ENCODE measurements around the gene EFHC1. TPM values are rescaled to one million over a fixed set of nuclear protein-coding genes. Genes with fewer than 3 reads are reported as not detected.

Gene EFHC1
- total and polyA plus RNA-seq, 2 of the 13 experiments (the other 11 are each of a cell fraction or from before 2014, with no cell fraction given) = 23.4 to 29.5 TPM

GRCh38 chr6:52533491-52533890 lies 113.3 kb downstream of the EFHC1 start:
- Histone ChIP-seq H2AFZ (ENCODE audit: low read length) (no peak overlapping the region), H3K79me2 (ENCODE audit: insufficient read depth, low read length) (peaks cover 45% of the 10 kb centered on the region), H3K4me2 (ENCODE audit: low read depth, low read length) (no peak overlapping the region), H3K9me3 (ENCODE audit: low read length) (no peaks in the 10 kb centered on the region), H3K4me3 (replicated peaks in 1 of 3; ENCODE audit: insufficient read depth in 1 of 3, low read depth in 2 of 3, low read length in 3 of 3) (no peak overlapping the region), H3K36me3 (replicated peaks in 1 of 2; ENCODE audit: control insufficient read depth in 1 of 2, insufficient read depth in 2 of 2, low read length in 2 of 2) (peaks cover 35 to 83% of the 10 kb centered on the region in 2 experiments), H3K4me1 (ENCODE audit: insufficient read depth, low read length) (peaks cover 23% of the 10 kb centered on the region), H3K27me3 (ENCODE audit: control insufficient read depth in 1 of 2, insufficient read depth in 2 of 2, low read length in 2 of 2) (no peaks in the 10 kb centered on the region), H3K9ac (ENCODE audit: insufficient read depth, low read depth, low read length) (no peak overlapping the region), H3K27ac (ENCODE audit: extremely low read length, insufficient read depth, low read length) (no peak overlapping the region), H4K20me1 (ENCODE audit: insufficient read depth, low read length) (no peaks in the 10 kb centered on the region)
- no peak for ATAC-seq
- FAIRE-seq = no peak
- POLR2A ChIA-PET = no interaction called here
- CTCF ChIA-PET (ENCODE audit: low intra/inter-chr PET ratio, low total read pairs) = no interaction called here
- DNase-seq (ENCODE audit: low spot score) = no peak
- WGBS (ENCODE audit: low lambda C conversion rate) = 100% methylated on average over 2 of the region's 2 CpGs
- BruUV-seq (replicated peaks) = no TSS peak
- in situ Hi-C loops (cut with HindIII; ENCODE audit: extremely low pct_ligation_motif_present, low pct_unique_long_range_greater_than_20kb) (no loop called here), intact Hi-C loops (cut with micrococcal nuclease; ENCODE audit: unreplicated experiment) (no loop called here)
- TF ChIP-seq NFYC (CRISPR knock-in tag; IDR thresholded peaks at IDR 0.05) (no peak), MBNL3 (CRISPR knock-in tag; conservative IDR thresholded peaks at IDR 0.05) (no peak), ZNF572 (CRISPR knock-in tag; IDR thresholded peaks at IDR 0.05) (no peak), ZFP90 (CRISPR knock-in tag; IDR thresholded peaks at IDR 0.05; ENCODE audit: borderline replicate concordance) (no peak), HNF1B (CRISPR knock-in tag; IDR thresholded peaks at IDR 0.05) (no peak), GATAD2A (CRISPR knock-in tag; IDR thresholded peaks at IDR 0.05) (no peak), GABPB1 (CRISPR knock-in tag; IDR thresholded peaks at IDR 0.05) (no peak), FOXJ3 (CRISPR knock-in tag; IDR thresholded peaks at IDR 0.05; ENCODE audit: borderline replicate concordance) (no peak)

GRCh38 chr6:52534363-52534762 lies 114.2 kb downstream of the EFHC1 start:
- DNase-seq (ENCODE audit: low spot score) = no peak
- no peak overlapping the region for H3K4me2 ChIP-seq (ENCODE audit: low read depth, low read length)
- in situ Hi-C loops (cut with HindIII; ENCODE audit: extremely low pct_ligation_motif_present, low pct_unique_long_range_greater_than_20kb) (no loop called here), intact Hi-C loops (cut with micrococcal nuclease; ENCODE audit: unreplicated experiment) (no loop called here)
- H2AFZ ChIP-seq (ENCODE audit: low read length) = no peak overlapping the region
- no peaks in the 10 kb centered on the region for H4K20me1 ChIP-seq (ENCODE audit: insufficient read depth, low read length)
- H3K4me1 ChIP-seq (ENCODE audit: insufficient read depth, low read length) = peaks cover 32% of the 10 kb centered on the region
- peaks cover 52% of the 10 kb centered on the region for H3K79me2 ChIP-seq (ENCODE audit: insufficient read depth, low read length)
- no peaks in the 10 kb centered on the region for H3K27me3 ChIP-seq (ENCODE audit: control insufficient read depth in 1 of 2, insufficient read depth in 2 of 2, low read length in 2 of 2)
- no peak for FAIRE-seq
- ATAC-seq = no peak
- H3K9me3 ChIP-seq (ENCODE audit: low read length) = no peaks in the 10 kb centered on the region
- 98% methylated on average over 5 of the region's 5 CpGs for WGBS (ENCODE audit: low lambda C conversion rate)
- ChIA-PET CTCF (ENCODE audit: low intra/inter-chr PET ratio, low total read pairs) (no interaction called here), POLR2A (no interaction called here)
- no peak overlapping the region for H3K4me3 ChIP-seq (replicated peaks in 1 of 3; ENCODE audit: insufficient read depth in 1 of 3, low read depth in 2 of 3, low read length in 3 of 3)
- H3K9ac ChIP-seq (ENCODE audit: insufficient read depth, low read depth, low read length) = no peak overlapping the region
- BruUV-seq (replicated peaks) = no TSS peak
- no peak overlapping the region for H3K27ac ChIP-seq (ENCODE audit: extremely low read length, insufficient read depth, low read length)
- TF ChIP-seq SP4 (CRISPR knock-in tag; IDR thresholded peaks at IDR 0.05) = no peak
- no peak for TF ChIP-seq AKAP8 (CRISPR knock-in tag; IDR thresholded peaks at IDR 0.05)
- no peak for TF ChIP-seq RNF2 (conservative IDR thresholded peaks at IDR 0.05; ENCODE audit: low read depth)
- no peak for TF ChIP-seq NFIC (IDR thresholded peaks at IDR 0.05; ENCODE audit: low read length)
- no peak for TF ChIP-seq ZNF691 (CRISPR knock-in tag; IDR thresholded peaks at IDR 0.05; ENCODE audit: borderline replicate concordance, low read depth)
- no peak for TF ChIP-seq ZNF263 (CRISPR knock-in tag; IDR thresholded peaks at IDR 0.05)
- TF ChIP-seq ATF7-NPFF (CRISPR knock-in tag; IDR thresholded peaks at IDR 0.05; ENCODE audit: low read depth) = no peak
- no peak for TF ChIP-seq ZNF383 (CRISPR knock-in tag; IDR thresholded peaks at IDR 0.05; ENCODE audit: borderline replicate concordance)
- H3K36me3 ChIP-seq (replicated peaks in 1 of 2; ENCODE audit: control insufficient read depth in 1 of 2, insufficient read depth in 2 of 2, low read length in 2 of 2) = peaks cover 32 to 83% of the 10 kb centered on the region in 2 experiments
